GM23338 (cell line): Measurements from ENCODE around the gene FAM117B. TPM values are rescaled to one million over a fixed set of nuclear protein-coding genes. Genes with fewer than 3 reads are reported as not detected.

ENCODE experiments used
- ETS1 ChIP-seq: IDR thresholded peaks from 2 replicates; pipeline ENCODE4 v1.6.1; 2016; ENCODE audit warnings: antibody characterized with exemption
- EZH2 ChIP-seq: fragments of 200-600 bp; sonication (generic); IDR thresholded peaks from one replicate; pipeline ENCODE4 v1.8.0; 2017; ENCODE audit warnings: antibody characterized with exemption, mild to moderate bottlenecking, low read depth; ENCODE audit not compliant: unreplicated experiment
- JUNB ChIP-seq: IDR thresholded peaks from one replicate; pipeline ENCODE4 v1.6.1; 2016; ENCODE audit warnings: antibody characterized with exemption; ENCODE audit not compliant: unreplicated experiment
- POLR2AphosphoS5 ChIP-seq: IDR thresholded peaks from 2 replicates; pipeline ENCODE4 v1.6.1; 2016; ENCODE audit warnings: antibody characterized with exemption, low read depth
- REST ChIP-seq: IDR thresholded peaks from one replicate; pipeline ENCODE4 v1.6.1; 2018; ENCODE audit warnings: antibody characterized with exemption; ENCODE audit not compliant: unreplicated experiment
- polyA plus RNA-seq: library from polyadenylated mRNA; unstranded; fragments of >200 nt; fragmentation: Nextera tagmentation; extraction: Ambion mirVana; gene quantifications from 2 replicates; pipeline ENCODE4 v1.2.1, GENCODE V29; 2016
- small RNA-seq: library from RNA; depleted of rRNA; stranded (forward); fragments of <200 nt; gene quantifications from one replicate; pipeline ENCODE3, GENCODE V24; 2014; ENCODE audit warnings: low replicate concordance
- total RNA-seq: library from RNA; depleted of rRNA; stranded (reverse); fragments of >200 nt; shearing (Covaris generic); gene quantifications from 2 replicates; pipeline ENCODE4 v1.2.3, GENCODE V29; 2014; rRNA removed
- TF ChIP-seq, protein P1 (sequence below): fragments of 250-450 bp; sonication (Bioruptor Pico); IDR thresholded peaks from 2 replicates; pipeline ENCODE4 v1.5.0; 2020; ENCODE audit warnings: mild to moderate bottlenecking, moderate library complexity

FAM117B gene
- total and polyA plus RNA-seq, 2 experiments from 2014 or later: 8.4 to 23.0 TPM

- TF ChIP-seq REST: no peak
- TF ChIP-seq POLR2AphosphoS5: no peak
- no peak for TF ChIP-seq ETS1
- TF ChIP-seq EZH2: no peak
- no peak for TF ChIP-seq JUNB
- TF ChIP-seq, protein P1, sequence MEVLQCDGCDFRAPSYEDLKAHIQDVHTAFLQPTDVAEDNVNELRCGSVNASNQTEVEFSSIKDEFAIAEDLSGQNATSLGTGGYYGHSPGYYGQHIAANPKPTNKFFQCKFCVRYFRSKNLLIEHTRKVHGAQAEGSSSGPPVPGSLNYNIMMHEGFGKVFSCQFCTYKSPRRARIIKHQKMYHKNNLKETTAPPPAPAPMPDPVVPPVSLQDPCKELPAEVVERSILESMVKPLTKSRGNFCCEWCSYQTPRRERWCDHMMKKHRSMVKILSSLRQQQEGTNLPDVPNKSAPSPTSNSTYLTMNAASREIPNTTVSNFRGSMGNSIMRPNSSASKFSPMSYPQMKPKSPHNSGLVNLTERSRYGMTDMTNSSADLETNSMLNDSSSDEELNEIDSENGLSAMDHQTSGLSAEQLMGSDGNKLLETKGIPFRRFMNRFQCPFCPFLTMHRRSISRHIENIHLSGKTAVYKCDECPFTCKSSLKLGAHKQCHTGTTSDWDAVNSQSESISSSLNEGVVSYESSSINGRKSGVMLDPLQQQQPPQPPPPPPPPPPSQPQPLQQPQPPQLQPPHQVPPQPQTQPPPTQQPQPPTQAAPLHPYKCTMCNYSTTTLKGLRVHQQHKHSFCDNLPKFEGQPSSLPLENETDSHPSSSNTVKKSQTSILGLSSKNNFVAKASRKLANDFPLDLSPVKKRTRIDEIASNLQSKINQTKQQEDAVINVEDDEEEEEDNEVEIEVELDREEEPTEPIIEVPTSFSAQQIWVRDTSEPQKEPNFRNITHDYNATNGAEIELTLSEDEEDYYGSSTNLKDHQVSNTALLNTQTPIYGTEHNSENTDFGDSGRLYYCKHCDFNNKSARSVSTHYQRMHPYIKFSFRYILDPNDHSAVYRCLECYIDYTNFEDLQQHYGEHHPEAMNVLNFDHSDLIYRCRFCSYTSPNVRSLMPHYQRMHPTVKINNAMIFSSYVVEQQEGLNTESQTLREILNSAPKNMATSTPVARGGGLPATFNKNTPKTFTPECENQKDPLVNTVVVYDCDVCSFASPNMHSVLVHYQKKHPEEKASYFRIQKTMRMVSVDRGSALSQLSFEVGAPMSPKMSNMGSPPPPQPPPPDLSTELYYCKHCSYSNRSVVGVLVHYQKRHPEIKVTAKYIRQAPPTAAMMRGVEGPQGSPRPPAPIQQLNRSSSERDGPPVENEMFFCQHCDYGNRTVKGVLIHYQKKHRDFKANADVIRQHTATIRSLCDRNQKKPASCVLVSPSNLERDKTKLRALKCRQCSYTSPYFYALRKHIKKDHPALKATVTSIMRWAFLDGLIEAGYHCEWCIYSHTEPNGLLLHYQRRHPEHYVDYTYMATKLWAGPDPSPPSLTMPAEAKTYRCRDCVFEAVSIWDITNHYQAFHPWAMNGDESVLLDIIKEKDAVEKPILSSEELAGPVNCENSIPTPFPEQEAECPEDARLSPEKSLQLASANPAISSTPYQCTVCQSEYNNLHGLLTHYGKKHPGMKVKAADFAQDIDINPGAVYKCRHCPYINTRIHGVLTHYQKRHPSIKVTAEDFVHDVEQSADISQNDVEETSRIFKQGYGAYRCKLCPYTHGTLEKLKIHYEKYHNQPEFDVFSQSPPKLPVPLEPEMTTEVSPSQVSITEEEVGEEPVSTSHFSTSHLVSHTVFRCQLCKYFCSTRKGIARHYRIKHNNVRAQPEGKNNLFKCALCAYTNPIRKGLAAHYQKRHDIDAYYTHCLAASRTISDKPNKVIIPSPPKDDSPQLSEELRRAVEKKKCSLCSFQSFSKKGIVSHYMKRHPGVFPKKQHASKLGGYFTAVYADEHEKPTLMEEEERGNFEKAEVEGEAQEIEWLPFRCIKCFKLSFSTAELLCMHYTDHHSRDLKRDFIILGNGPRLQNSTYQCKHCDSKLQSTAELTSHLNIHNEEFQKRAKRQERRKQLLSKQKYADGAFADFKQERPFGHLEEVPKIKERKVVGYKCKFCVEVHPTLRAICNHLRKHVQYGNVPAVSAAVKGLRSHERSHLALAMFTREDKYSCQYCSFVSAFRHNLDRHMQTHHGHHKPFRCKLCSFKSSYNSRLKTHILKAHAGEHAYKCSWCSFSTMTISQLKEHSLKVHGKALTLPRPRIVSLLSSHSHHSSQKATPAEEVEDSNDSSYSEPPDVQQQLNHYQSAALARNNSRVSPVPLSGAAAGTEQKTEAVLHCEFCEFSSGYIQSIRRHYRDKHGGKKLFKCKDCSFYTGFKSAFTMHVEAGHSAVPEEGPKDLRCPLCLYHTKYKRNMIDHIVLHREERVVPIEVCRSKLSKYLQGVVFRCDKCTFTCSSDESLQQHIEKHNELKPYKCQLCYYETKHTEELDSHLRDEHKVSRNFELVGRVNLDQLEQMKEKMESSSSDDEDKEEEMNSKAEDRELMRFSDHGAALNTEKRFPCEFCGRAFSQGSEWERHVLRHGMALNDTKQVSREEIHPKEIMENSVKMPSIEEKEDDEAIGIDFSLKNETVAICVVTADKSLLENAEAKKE (CRISPR knock-in tag): no peak
These were observed 183.6 kb downstream of the FAM117B start (continued) for GRCh38 chr2:202818321-202818720.

Small RNA genes lying within 50 kb of the gene (small RNA-seq; reads per million reads assigned to genes)
- gene MTND4LP17: not detected

Other genes with a start within 250 kb of the FAM117B start
- 5.6 and 7.2 TPM in 2 replicates for gene ICA1L, start 236.8 kb downstream of the FAM117B start, total RNA-seq
- gene ICA1L, start 236.8 kb downstream of the FAM117B start, polyA plus RNA-seq: 1.6 and 2.2 TPM in 2 replicates